B cell (primary cell): ENCODE results near the gene CWF19L2.

ENCODE experiments used
- EZH2 ChIP-seq: IDR thresholded peaks from 2 replicates; pipeline ENCODE4 v1.6.1; 2012; ENCODE audit warnings: borderline replicate concordance, low read depth, mild to moderate bottlenecking, moderate library complexity, low read length; ENCODE audit not compliant: insufficient read depth, poor library complexity, severe bottlenecking
- TF ChIP-seq, protein P1 (sequence below): fragments of 200-600 bp; IDR thresholded peaks from one replicate; pipeline ENCODE4 v1.8.0; 2022; ENCODE audit warnings: antibody characterized with exemption, mild to moderate bottlenecking

- TF ChIP-seq, protein P1, sequence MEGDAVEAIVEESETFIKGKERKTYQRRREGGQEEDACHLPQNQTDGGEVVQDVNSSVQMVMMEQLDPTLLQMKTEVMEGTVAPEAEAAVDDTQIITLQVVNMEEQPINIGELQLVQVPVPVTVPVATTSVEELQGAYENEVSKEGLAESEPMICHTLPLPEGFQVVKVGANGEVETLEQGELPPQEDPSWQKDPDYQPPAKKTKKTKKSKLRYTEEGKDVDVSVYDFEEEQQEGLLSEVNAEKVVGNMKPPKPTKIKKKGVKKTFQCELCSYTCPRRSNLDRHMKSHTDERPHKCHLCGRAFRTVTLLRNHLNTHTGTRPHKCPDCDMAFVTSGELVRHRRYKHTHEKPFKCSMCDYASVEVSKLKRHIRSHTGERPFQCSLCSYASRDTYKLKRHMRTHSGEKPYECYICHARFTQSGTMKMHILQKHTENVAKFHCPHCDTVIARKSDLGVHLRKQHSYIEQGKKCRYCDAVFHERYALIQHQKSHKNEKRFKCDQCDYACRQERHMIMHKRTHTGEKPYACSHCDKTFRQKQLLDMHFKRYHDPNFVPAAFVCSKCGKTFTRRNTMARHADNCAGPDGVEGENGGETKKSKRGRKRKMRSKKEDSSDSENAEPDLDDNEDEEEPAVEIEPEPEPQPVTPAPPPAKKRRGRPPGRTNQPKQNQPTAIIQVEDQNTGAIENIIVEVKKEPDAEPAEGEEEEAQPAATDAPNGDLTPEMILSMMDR = no peak
- TF ChIP-seq EZH2 = no peak
Observed at GRCh38 chr11:107405260-107405659, 52.4 kb downstream of the CWF19L2 start.
